ENCODE data around the gene MS4A8. TPM values are rescaled to one million over a fixed set of nuclear protein-coding genes. Genes with fewer than 3 reads are reported as not detected.

MS4A8 gene
- total RNA-seq, 1 experiment from 2014 or later: not detected

DNA sequence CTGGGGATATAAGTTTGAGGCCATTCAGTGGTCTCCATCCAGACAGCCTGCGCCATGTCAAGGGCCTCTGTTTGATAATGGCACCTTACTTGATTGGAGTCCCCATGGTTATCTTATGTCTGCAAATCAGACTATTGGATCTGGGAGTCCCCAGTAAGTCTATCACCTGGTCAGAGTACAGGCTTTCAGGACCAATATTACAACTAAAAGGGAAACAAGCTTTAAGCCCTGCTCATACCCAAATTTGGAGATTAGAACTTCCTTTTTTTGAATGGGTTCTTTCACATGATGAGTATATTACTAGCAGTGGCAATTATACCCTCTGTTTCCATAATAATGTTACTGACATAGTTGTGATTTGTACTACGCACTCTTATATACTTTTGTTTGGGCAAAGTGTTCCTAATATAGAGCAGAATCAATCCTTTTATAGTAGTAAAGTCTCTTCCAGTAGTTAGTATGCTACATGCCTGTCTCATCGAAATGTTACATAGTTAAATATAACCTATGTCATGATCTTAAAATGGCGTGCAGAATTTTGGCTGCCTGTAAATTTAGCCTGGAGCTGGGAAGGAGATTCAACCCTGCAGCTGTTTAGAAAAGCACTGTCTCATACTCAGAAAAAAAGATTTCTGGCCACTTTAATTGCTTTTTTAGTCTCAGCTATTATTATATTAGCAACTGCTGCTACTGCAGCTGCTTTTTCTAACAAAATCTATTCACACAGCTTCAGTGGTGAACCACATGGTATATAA is 62.2 kb downstream of the MS4A8 start:
- Histone ChIP-seq H3K4me3 (no peak overlapping the region), H3K27me3 (replicated peaks) (peaks cover 24% of the 10 kb centered on the region), H3K4me1 (replicated peaks) (no peaks in the 10 kb centered on the region), H3K36me3 (no peaks in the 10 kb centered on the region), H3K9me3 (replicated peaks) (no peaks in the 10 kb centered on the region), H3K27ac (no peak overlapping the region)
- no peak for DNase-seq (ENCODE audit: low read depth in 1 of 2, low spot score in 2 of 2)

DNA sequence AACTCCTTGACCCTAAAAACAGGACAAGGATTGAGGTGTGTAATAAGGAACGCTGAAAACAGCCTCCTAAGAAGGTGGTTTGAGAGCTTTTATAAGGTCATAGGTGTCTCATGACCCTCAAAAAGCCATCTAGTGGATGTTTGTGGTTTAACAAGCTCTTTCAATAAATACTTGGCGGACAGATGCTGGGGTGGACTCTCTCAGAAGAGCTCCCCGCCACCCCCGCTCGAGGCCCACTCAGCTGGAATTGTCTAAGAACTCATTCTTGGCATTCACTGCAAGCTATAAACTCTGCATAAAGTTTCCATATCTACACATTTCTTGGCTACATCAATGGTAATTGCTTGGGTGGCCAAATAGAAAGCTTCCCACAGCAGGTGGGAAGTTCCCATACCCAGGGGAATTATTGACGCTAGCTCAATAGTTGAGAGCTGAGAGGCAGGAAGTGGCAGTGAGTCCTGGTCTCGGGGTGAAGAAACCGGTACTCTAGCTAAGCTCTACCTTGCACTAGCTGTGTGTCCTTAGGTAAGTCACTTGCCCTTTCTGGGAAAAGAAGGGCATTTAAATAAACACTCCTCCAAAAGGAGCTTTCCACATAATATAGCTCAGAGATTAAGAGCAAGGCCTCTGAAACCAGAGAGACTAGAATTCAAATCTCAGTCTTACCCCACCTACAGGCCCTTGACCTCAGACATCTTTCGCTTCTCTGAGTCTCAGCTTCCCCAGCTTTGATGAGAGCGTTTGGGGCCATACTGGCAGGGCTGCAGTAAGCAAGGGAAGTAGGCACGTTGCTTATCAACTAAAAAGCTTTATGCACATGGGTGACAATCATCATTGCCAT is 63.7 kb downstream of the MS4A8 start:
- Histone ChIP-seq H3K4me1 (replicated peaks) (no peaks in the 10 kb centered on the region), H3K4me3 (no peak overlapping the region), H3K9me3 (replicated peaks) (no peaks in the 10 kb centered on the region), H3K27ac (no peak overlapping the region), H3K36me3 (no peaks in the 10 kb centered on the region), H3K27me3 (replicated peaks) (peaks cover 24% of the 10 kb centered on the region)
- no peak for DNase-seq (ENCODE audit: low read depth in 1 of 2, low spot score in 2 of 2)

DNA sequence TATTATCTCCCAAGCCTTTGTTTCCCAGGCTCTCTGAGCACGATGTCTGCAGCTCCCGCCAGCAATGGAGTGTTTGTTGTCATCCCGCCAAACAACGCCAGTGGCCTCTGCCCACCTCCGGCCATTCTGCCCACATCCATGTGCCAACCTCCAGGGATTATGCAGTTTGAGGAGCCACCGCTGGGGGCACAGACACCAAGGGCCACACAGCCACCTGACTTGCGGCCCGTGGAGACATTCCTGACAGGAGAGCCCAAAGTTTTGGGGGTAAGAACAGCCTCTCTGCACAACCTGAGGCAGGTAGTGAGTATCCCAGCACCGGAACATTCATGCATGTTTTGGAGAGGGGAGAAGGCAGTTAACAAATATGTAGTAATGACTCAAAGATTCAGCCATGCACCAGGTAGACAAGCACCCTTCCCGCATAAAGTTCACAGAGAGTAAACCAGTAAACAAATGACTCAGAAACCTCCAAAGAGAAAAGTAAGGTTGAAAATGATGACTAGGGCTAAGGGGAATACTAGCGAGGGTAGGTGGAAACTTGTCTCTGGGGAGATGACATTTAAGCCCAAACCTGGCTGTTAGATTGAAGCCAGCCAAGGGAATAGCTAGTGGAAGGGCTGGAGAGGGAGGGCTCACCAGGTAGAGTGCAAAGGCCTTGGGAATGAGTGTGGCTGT is 64.4 kb downstream of the MS4A8 start:
- no peaks in the 10 kb centered on the region for H3K4me1 ChIP-seq (replicated peaks)
- peaks cover 22% of the 10 kb centered on the region for H3K27me3 ChIP-seq (replicated peaks)
- no peaks in the 10 kb centered on the region for H3K36me3 ChIP-seq
- H3K4me3 ChIP-seq: no peak overlapping the region
- H3K9me3 ChIP-seq (replicated peaks): no peaks in the 10 kb centered on the region
- H3K27ac ChIP-seq: no peak overlapping the region
- DNase-seq (ENCODE audit: low read depth in 1 of 2, low spot score in 2 of 2): no peak

DNA sequence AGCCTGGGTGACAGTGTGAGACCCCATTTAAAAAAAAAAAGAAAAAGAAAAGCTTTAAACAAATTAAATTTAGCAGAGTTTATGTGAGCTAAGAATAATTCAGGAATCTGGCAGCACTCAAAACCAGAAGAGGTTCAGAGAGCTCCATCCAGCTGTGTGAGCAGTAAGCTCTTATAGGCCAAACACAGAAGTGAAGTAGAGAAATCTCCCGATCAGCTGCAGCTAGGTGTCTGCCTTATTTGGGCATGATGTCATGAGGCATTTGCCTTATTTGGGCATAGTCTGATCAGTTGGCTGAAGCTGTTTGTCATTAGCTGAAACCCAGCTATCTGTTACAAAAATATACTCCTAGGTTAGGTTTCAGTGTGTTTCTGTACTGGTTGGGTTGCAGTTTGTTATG is 65.5 kb downstream of the MS4A8 start:
- no peak overlapping the region for H3K4me3 ChIP-seq
- no peak for DNase-seq (ENCODE audit: low read depth in 1 of 2, low spot score in 2 of 2)
- no peaks in the 10 kb centered on the region for H3K4me1 ChIP-seq (replicated peaks)
- no peak overlapping the region for H3K27ac ChIP-seq
- H3K9me3 ChIP-seq (replicated peaks): no peaks in the 10 kb centered on the region
- no peaks in the 10 kb centered on the region for H3K36me3 ChIP-seq
- H3K27me3 ChIP-seq (replicated peaks): peaks cover 21% of the 10 kb centered on the region

DNA sequence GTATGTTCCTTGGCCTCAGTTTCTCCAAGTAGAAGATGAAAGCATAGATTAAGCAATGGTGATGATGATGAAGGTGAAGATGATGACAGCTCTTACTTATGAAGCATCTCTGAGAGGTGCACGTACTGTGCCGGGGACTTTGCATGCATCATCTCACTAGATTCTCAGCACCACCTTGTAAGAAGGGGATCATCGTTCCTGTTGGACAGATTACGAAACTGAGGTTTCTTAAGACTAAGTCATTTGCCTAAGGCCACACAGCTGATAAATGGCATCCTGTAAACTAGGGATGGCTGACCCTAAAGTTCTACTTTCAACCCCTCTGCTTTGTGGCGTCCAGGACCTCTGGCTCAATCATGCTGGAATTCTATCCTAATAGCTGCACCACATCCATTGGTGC is 65.9 kb downstream of the MS4A8 start:
- H3K36me3 ChIP-seq: no peaks in the 10 kb centered on the region
- DNase-seq (ENCODE audit: low read depth in 1 of 2, low spot score in 2 of 2): no peak
- peaks cover 18% of the 10 kb centered on the region for H3K27me3 ChIP-seq (replicated peaks)
- H3K4me3 ChIP-seq: no peak overlapping the region
- no peaks in the 10 kb centered on the region for H3K4me1 ChIP-seq (replicated peaks)
- H3K9me3 ChIP-seq (replicated peaks): no peaks in the 10 kb centered on the region
- H3K27ac ChIP-seq: no peak overlapping the region

Other genes with a start within 250 kb of the MS4A8 start
- not detected in 2 replicates for gene MS4A1, start 243.8 kb upstream of the MS4A8 start, total RNA-seq (2014; rRNA removed; shearing (Covaris generic))
- gene MS4A12, start 206.8 kb upstream of the MS4A8 start, total RNA-seq (2014; rRNA removed; shearing (Covaris generic)): not detected in 2 replicates
- gene MS4A13, start 184.2 kb upstream of the MS4A8 start, total RNA-seq (2014; rRNA removed; shearing (Covaris generic)): not detected in 2 replicates
- gene MS4A18, start 25.1 kb downstream of the MS4A8 start, total RNA-seq (2014; rRNA removed; shearing (Covaris generic)): not detected in 2 replicates
- gene MS4A15, start 57.3 kb downstream of the MS4A8 start, total RNA-seq (2014; rRNA removed; shearing (Covaris generic)): not detected in 2 replicates
- not detected in 2 replicates for gene MS4A10, start 85.7 kb downstream of the MS4A8 start, total RNA-seq (2014; rRNA removed; shearing (Covaris generic))
- gene CCDC86, start 142.5 kb downstream of the MS4A8 start, total RNA-seq (2014; rRNA removed; shearing (Covaris generic)): 18.4 and 22.3 TPM in 2 replicates
- 1.1 TPM in 1 of 2 replicates, not detected in the other for gene PTGDR2, start 156.3 kb downstream of the MS4A8 start, total RNA-seq (2014; rRNA removed; shearing (Covaris generic))
- not detected in 2 replicates for gene ZP1, start 167.9 kb downstream of the MS4A8 start, total RNA-seq (2014; rRNA removed; shearing (Covaris generic))
- 79.9 and 109 TPM in 2 replicates for gene PRPF19, start 207.0 kb downstream of the MS4A8 start, total RNA-seq (2014; rRNA removed; shearing (Covaris generic))
- gene TMEM109, start 214.5 kb downstream of the MS4A8 start, total RNA-seq (2014; rRNA removed; shearing (Covaris generic)): 90.4 and 136 TPM in 2 replicates
- 47.5 and 60.7 TPM in 2 replicates for gene TMEM132A, start 224.8 kb downstream of the MS4A8 start, total RNA-seq (2014; rRNA removed; shearing (Covaris generic))

Data from SJSA1 (cell line).